ENCODE measurements around the gene TSPAN9.

The TSPAN9 gene

GRCh38 chr12:3207858-3208257 is 130.7 kb downstream of the TSPAN9 start:
- intact Hi-C loops (cut with DNase I), result loop anchor here (10.0 kb wide), 1 partner anchor 133 kb away; the partner anchor contains the start of gene TSPAN9
- DNase-seq, result no peak

GRCh38 chr12:3213188-3213587 is 136.0 kb downstream of the TSPAN9 start:
- intact Hi-C loops (cut with DNase I), result no loop called here
- DNase-seq, result no peak

GRCh38 chr12:3213768-3214167 is 136.6 kb downstream of the TSPAN9 start:
- no peak for DNase-seq
- intact Hi-C loops (cut with DNase I), result no loop called here

- intact Hi-C loops (cut with DNase I), result no loop called here
- no peak for DNase-seq
These were observed 137.6 kb downstream of the TSPAN9 start for GRCh38 chr12:3214526-3215365.

DNA sequence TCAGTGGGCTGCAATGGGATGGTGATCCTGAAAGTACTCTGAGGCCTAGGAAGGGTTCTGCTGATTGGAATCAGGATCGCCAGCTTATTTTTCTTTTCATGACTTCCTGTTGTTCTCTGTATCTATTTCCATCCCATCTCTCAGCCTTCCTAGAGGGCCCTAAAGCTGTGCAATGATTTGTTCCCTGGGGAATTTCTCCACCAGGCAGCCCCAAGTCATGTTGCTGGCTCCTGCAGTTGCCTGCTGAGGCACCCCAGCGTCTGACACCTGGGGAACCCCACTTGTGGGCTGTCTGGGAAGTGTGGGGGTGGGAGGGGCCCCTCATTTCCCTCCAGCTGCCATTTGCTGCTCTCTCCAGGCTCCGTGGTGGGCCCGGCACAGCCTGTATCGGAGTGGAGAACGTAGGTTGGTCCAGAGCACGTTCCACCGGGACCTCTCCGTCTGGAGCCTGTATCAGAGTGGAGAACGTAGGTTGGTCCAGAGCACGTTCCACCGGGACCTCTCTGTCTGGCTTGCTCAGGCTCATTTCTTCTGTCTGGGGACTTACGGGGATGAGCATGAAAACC is 138.3 kb downstream of the TSPAN9 start:
- DNase-seq, result no peak
- intact Hi-C loops (cut with DNase I), result no loop called here

DNA sequence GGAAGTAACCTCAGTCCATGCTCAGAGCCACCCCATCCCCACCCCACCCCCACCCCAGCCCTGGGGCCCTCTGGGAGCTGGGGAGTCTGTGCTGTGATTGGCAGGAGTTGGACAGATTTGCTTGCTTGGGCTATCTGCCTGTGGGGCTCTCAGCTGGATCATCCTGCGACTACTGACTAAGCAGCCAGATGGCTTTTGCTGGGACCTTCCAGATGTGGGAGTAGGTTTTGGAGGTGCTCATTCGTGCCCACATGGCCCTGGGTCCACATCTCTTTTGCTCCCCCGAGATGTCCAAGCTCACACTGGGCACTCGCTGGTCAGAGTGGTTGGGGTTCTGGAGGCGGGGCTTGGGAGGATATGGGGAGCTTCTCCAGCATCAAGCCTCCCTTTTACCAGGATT is 138.9 kb downstream of the TSPAN9 start:
- intact Hi-C loops (cut with DNase I), result no loop called here
- no peak for DNase-seq

- peak in 1 of 10 donors; percentile 59 for DNase-seq
- intact Hi-C loops (cut with DNase I), result no loop called here
These were observed 139.8 kb downstream of the TSPAN9 start for GRCh38 chr12:3216726-3217682.

DNA sequence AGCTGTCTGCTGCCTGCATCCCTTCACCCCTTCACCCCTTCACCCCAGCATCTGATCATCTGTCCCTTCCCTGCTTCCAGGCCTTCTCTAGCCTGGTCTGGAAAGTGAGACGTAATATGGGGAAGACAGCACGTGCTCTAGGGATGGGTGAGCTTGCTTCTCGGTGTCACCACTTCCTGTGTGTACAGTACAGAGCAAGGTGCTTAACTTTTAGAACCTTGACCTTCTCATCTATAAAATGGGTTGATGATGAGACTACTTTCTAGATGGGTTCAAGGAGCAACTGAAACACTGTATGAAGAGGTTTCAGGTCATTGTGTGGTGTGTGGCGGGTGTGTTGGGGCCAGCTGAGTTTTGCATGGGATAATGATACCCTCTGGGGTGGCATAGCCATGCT is 140.5 kb downstream of the TSPAN9 start:
- intact Hi-C loops (cut with DNase I), result no loop called here

DNA sequence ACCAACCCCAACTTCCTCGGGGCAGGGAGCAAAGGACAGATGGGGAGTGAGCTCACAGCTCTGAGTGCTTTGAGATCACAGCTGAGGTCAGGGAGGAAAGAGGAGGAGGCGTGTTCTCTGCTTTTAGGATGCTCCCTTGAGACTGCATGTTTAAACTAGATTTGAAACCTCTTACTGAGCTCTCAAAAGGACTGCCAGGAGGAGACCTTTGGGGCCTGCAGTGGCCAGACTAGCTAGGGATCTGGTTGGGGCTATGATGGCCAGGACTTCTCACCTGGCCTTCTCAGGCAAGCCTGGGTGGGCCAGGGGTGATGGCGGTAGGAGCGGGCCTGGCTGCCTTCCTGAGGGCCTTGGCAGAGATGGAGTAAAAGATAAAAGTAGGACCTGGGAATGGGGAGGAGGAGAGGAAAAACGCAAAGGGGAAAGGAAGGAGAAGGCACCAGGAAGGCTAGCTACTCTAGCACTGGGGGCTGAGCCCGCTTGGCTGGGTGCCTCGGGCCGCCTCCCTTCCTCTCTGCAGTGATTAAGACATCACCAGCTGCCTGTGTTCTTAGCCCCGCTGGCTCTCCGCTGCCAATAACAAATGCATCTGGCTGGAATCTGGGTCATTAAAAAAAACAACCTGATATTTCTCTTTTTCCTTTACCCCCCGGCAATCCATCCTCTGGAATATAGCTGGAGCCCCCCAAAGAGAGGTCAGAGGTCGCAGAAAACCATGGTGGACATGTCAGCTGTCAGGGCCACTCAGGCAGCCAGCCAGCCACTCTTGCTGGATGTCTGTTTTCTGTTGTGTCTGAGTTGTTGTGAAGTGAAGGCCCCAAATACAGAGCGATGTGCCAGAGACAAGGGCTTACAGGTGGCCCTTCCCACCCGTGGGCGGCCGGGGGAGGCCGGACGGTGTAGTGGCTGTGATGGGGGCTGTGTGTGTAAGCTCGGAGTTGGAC is 141.3 kb downstream of the TSPAN9 start:
- peak in 5 of 10 donors; percentile 57 to 93 (median 65) for DNase-seq
- intact Hi-C loops (cut with DNase I), result no loop called here

More for the DNA sequence above, 140.5 kb downstream of the TSPAN9 start:
- DNase-seq, result no peak

- peak in 1 of 10 donors; percentile 50 for DNase-seq
- intact Hi-C loops (cut with DNase I), result no loop called here
These were observed 142.1 kb downstream of the TSPAN9 start for GRCh38 chr12:3219233-3219632.

GRCh38 chr12:3220382-3221321 is 143.5 kb downstream of the TSPAN9 start:
- DNase-seq, result peak in 2 of 10 donors; percentile 50 to 77
- intact Hi-C loops (cut with DNase I), result no loop called here

- intact Hi-C loops (cut with DNase I), result no loop called here
- DNase-seq, result peak in 1 of 10 donors; percentile 15
These were observed 145.1 kb downstream of the TSPAN9 start for GRCh38 chr12:3222306-3222705.

DNA sequence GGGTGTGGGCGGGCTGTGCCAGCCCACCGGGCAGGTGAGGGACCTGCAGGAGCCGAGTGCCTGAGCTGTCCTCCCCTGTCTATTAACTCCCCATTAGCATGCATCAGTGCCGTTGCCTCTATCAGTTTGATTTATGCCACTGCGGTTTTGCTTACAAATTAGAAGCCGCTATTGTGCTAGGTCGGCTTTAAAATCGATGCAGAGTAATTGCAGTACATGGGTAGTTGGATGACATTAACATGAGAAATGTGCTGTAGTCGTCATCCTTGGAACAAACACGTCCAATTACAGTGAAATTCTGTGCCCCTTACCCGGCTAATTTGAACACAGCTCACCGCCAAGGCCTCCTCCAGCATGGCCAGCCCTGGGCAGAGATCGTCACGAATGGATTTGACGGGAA is 145.8 kb downstream of the TSPAN9 start:
- intact Hi-C loops (cut with DNase I), result no loop called here
- no peak for DNase-seq

DNA sequence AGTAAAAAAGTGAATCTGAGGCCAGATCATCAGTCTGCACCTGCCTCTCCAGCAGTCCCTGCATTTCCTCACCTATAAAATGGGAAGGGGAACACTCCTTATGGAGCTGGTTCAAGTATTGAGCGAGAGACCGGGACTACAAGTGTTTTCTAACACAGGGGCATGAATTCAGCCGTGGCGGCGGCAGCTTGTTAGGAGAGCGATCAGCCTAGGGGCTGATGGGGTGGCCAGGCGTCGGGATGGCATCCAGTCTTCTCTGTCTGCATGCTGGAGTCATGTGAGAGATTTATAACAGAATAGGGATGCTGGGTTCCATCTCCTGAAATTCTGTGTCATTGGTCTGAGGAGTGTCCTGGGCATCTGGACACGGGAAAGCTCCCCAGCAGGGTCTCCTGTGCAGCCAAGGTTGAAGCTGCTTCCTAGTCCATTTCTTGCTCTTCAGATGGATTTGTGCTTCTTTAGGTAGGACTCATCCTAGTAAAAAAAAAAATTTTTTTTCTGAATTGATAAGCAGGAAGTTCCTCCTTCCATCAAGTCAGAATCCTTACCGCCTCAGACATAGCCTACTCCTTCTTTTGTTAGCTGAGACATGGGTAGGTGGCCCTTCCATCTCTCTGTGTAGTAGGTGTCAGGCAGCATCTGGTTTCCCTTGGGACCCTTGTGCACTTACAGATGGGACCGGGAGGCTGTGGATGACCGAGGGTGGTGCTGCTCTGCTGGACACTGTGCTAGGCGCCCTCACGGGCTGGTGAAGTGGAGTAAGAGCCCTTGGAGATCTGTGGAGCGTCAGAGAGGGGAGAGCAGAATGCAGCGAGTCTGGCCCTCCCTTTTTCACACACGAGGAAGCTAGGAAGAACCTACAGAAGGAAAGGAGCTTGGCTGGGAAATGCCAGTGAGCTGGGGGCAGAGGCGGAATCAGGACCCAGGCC is 146.7 kb downstream of the TSPAN9 start:
- intact Hi-C loops (cut with DNase I), result no loop called here
- DNase-seq, result peak in 3 of 10 donors; percentile 47 to 82 (median 58)

DNA sequence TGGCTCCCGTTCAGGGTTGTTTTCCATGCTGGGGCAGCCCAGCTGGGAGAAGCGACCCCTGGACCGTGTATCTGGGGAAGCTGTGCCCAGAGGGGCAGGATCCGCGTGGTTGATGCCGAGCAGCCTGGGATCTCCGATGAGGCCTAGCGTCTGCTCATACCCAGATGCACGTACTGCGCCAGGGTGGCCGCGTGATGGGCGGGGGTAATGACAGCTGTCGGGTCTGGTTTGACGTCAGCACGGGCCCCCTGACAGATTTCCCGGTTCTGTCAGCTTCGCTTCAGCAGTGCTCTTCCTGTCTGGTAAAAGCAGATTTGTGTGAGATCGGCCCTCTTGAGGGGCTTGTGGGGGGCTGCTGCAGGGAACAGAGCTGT is 147.3 kb downstream of the TSPAN9 start:
- peak in 4 of 10 donors; percentile 33 to 86 (median 81) for DNase-seq
- intact Hi-C loops (cut with DNase I), result no loop called here

- DNase-seq, result peak in 2 of 10 donors; percentile 64 to 71
- intact Hi-C loops (cut with DNase I), result no loop called here
These were observed 148.1 kb downstream of the TSPAN9 start for GRCh38 chr12:3225154-3225795.

DNA sequence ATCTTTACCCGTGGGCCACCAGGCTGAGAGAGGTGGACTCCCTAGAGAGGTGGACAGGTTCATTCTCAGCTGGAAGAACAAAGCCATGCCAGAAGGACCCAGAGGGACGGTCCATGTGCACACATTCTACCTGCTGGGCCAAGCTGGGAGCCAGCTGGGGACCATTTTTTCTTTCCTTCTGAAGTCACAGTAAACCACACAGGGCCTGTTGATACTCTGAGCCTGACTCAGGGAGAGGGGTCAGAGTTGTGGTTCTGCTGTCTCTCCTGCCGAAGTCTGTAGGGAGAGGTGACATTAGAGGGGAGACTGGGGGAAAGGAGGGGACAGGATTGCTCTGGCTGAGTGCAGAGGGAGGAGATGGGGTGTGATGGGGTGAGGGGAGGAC is 148.6 kb downstream of the TSPAN9 start:
- intact Hi-C loops (cut with DNase I), result no loop called here
- no peak for DNase-seq
